ENCODE results near the gene ARMC3.

GRCh38 chr10:22992075-22992474, 64.2 kb downstream of the ARMC3 start:
- TF ChIP-seq, protein P1, sequence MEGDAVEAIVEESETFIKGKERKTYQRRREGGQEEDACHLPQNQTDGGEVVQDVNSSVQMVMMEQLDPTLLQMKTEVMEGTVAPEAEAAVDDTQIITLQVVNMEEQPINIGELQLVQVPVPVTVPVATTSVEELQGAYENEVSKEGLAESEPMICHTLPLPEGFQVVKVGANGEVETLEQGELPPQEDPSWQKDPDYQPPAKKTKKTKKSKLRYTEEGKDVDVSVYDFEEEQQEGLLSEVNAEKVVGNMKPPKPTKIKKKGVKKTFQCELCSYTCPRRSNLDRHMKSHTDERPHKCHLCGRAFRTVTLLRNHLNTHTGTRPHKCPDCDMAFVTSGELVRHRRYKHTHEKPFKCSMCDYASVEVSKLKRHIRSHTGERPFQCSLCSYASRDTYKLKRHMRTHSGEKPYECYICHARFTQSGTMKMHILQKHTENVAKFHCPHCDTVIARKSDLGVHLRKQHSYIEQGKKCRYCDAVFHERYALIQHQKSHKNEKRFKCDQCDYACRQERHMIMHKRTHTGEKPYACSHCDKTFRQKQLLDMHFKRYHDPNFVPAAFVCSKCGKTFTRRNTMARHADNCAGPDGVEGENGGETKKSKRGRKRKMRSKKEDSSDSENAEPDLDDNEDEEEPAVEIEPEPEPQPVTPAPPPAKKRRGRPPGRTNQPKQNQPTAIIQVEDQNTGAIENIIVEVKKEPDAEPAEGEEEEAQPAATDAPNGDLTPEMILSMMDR (IDR thresholded peaks at IDR 0.05) = no peak
- no peak for TF ChIP-seq POLR2A (IDR thresholded peaks at IDR 0.05)

Data from uterus (tissue), 2 donors.